ENCODE data around the gene ABCA3. TPM values are rescaled to one million over a fixed set of nuclear protein-coding genes. Genes with fewer than 3 reads are reported as not detected.

ABCA3 gene
- total and polyA plus RNA-seq, 2 donors (not counting 1 experiment from before 2014, with no cell fraction given) = 3.1 to 5.1 TPM

- H4K20me1 ChIP-seq (ENCODE audit: control insufficient read depth, insufficient read depth, low read length, poor library complexity, severe bottlenecking) = no peaks in the 10 kb centered on the region
- peaks cover 3% of the 10 kb centered on the region for H3K27me3 Mint-ChIP-seq
- no peak overlapping the region for H2AFZ ChIP-seq (ENCODE audit: insufficient read depth, low read depth, low read length, poor library complexity, severe bottlenecking)
- H3K27ac Mint-ChIP-seq = no peak overlapping the region
- H3K9ac ChIP-seq (ENCODE audit: low read length) = no peak overlapping the region
- DNase-seq (no peak), ATAC-seq (ENCODE audit: low read depth) (no peak)
- no peaks in the 10 kb centered on the region for H3K4me1 ChIP-seq (ENCODE audit: control insufficient read depth in 2 of 2, insufficient read depth in 2 of 2, low read length in 2 of 2)
- H3K27ac ChIP-seq (ENCODE audit: low read length in 2 of 2) = no peak overlapping the region
- no peak overlapping the region for H3K4me2 ChIP-seq (replicated peaks; ENCODE audit: low read depth, low read length, poor library complexity, severe bottlenecking)
- no peaks in the 10 kb centered on the region for H3K4me1 Mint-ChIP-seq
- no peaks in the 10 kb centered on the region for H3K9me3 ChIP-seq (ENCODE audit: control extremely low read depth in 1 of 3, control insufficient read depth in 2 of 3, insufficient read depth in 1 of 3, low read length in 2 of 3)
- no peak overlapping the region for H3K4me3 ChIP-seq (ENCODE audit: control extremely low read depth in 1 of 5, extremely low read depth in 1 of 5, insufficient read depth in 1 of 5, low read depth in 2 of 5, low read length in 4 of 5)
- H3K36me3 ChIP-seq (replicated peaks in 1 of 2; ENCODE audit: control extremely low read depth in 1 of 2, control insufficient read depth in 1 of 2, extremely low read depth in 1 of 2, insufficient read depth in 2 of 2, low read length in 1 of 2) = no peaks in the 10 kb centered on the region
- H3K9me3 Mint-ChIP-seq (ENCODE audit: insufficient read depth) = no peaks in the 10 kb centered on the region
- ChIA-PET CTCF (no interaction called here), POLR2A (interaction anchor here (0.6 kb wide), 1 partner anchor 8 kb away, joined by 6 read pairs; no protein-coding TSS in a partner anchor)
- 93% methylated on average over 5 of the region's 8 CpGs for WGBS (ENCODE audit: insufficient coverage)
- no peak overlapping the region for H3K4me3 Mint-ChIP-seq
- no peaks in the 10 kb centered on the region for H3K79me2 ChIP-seq (ENCODE audit: control insufficient read depth, insufficient read depth, low read length)
- intact Hi-C loops (cut with micrococcal nuclease) = no loop called here
- H3K27me3 ChIP-seq (replicated peaks in 1 of 4; ENCODE audit: control extremely low read depth in 1 of 4, control insufficient read depth in 3 of 4, insufficient read depth in 4 of 4, low read length in 3 of 4) = no peaks in the 10 kb centered on the region
- TF ChIP-seq EZH2 (IDR thresholded peaks at IDR 0.05; ENCODE audit: borderline replicate concordance, insufficient read depth, low read depth, low read length, poor library complexity, severe bottlenecking) = no peak
- TF ChIP-seq CTCF (IDR thresholded peaks at IDR 0.05) = no peak
Observed at GRCh38 chr16:2323701-2324100, 16.8 kb downstream of the ABCA3 start.

DNA sequence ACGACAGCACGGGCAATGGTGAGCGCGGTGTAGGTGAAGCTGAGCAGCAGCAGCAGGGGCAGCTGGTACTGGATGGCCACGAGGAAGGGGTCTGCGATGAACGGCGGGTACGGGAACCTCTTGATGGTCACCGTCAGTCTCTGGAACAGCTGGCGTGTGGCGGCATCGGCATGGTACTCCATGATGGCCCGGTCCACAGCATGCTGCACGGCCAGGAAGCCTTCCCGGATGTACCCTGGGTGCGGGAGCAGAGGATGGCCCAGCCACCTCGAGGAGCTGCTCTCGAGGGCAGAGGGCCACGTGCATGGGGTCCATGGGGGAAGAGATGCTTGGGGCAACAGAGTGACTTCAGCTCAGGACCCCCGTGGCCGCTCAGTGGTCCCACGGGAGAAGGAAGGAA is 20.9 kb downstream of the ABCA3 start:
- Mint-ChIP-seq H3K27ac (no peak overlapping the region), H3K27me3 (no peaks in the 10 kb centered on the region), H3K4me3 (no peak overlapping the region), H3K9me3 (ENCODE audit: insufficient read depth) (no peaks in the 10 kb centered on the region), H3K4me1 (no peaks in the 10 kb centered on the region)
- Histone ChIP-seq H3K9ac (ENCODE audit: low read length) (no peak overlapping the region), H3K79me2 (ENCODE audit: control insufficient read depth, insufficient read depth, low read length) (no peaks in the 10 kb centered on the region), H3K4me3 (ENCODE audit: control extremely low read depth in 1 of 5, extremely low read depth in 1 of 5, insufficient read depth in 1 of 5, low read depth in 2 of 5, low read length in 4 of 5) (no peak overlapping the region), H4K20me1 (ENCODE audit: control insufficient read depth, insufficient read depth, low read length, poor library complexity, severe bottlenecking) (no peaks in the 10 kb centered on the region), H3K4me2 (replicated peaks; ENCODE audit: low read depth, low read length, poor library complexity, severe bottlenecking) (no peak overlapping the region), H2AFZ (ENCODE audit: insufficient read depth, low read depth, low read length, poor library complexity, severe bottlenecking) (no peak overlapping the region), H3K36me3 (replicated peaks in 1 of 2; ENCODE audit: control extremely low read depth in 1 of 2, control insufficient read depth in 1 of 2, extremely low read depth in 1 of 2, insufficient read depth in 2 of 2, low read length in 1 of 2) (no peaks in the 10 kb centered on the region), H3K27ac (ENCODE audit: low read length in 2 of 2) (no peak overlapping the region), H3K4me1 (ENCODE audit: control insufficient read depth in 2 of 2, insufficient read depth in 2 of 2, low read length in 2 of 2) (no peaks in the 10 kb centered on the region), H3K9me3 (ENCODE audit: control extremely low read depth in 1 of 3, control insufficient read depth in 2 of 3, insufficient read depth in 1 of 3, low read length in 2 of 3) (no peaks in the 10 kb centered on the region), H3K27me3 (replicated peaks in 1 of 4; ENCODE audit: control extremely low read depth in 1 of 4, control insufficient read depth in 3 of 4, insufficient read depth in 4 of 4, low read length in 3 of 4) (no peaks in the 10 kb centered on the region)
- POLR2A ChIA-PET = interaction anchor here (0.7 kb wide), 1 partner anchor 14 kb away, joined by 4 read pairs; no protein-coding TSS in a partner anchor
- no peak for TF ChIP-seq EZH2 (IDR thresholded peaks at IDR 0.05; ENCODE audit: borderline replicate concordance, insufficient read depth, low read depth, low read length, poor library complexity, severe bottlenecking)
- TF ChIP-seq CTCF (IDR thresholded peaks at IDR 0.05) = no peak
- intact Hi-C loops (cut with micrococcal nuclease) = no loop called here
- DNase-seq = no peak
- CTCF ChIA-PET = interaction anchor here (0.7 kb wide), 2 partner anchors 391 to 672 kb away, joined by 3 to 4 read pairs; no protein-coding TSS in a partner anchor
- ATAC-seq (ENCODE audit: low read depth) = no peak
- WGBS (ENCODE audit: insufficient coverage) = 93% methylated on average over 19 of the region's 23 CpGs

Measured in B cell (primary cell).